Thyroid gland (tissue), 4 donors: Measurements from ENCODE around the gene GRAMD1B. TPM values are rescaled to one million over a fixed set of nuclear protein-coding genes. Genes with fewer than 3 reads are reported as not detected.

Experiments
- DNase-seq, 2 donors: peaks; one replicate each; pipeline ENCODE4 v3.0.0-alpha.2; 2019
- H3K27ac ChIP-seq, 3 donors: fragments of 200-600 bp; sonication (generic); 1 replicate in 2 of 3; 2 replicates in 1 of 3; pipeline ENCODE4 v1.5.1; 2016 to 2019; ENCODE audit warnings: mild to moderate bottlenecking in 1 of 3, moderate library complexity in 1 of 3
- H3K27me3 ChIP-seq: fragments of 200-600 bp; sonication (generic); one replicate; pipeline ENCODE4 v1.5.1; 2019
- H3K36me3 ChIP-seq, 2 donors: fragments of 200-600 bp; sonication (generic); one replicate each; pipeline ENCODE4 v1.5.1; 2016 to 2019
- H3K4me1 ChIP-seq, 2 donors: fragments of 200-600 bp; sonication (generic); one replicate each; pipeline ENCODE4 v1.5.1; 2017 to 2019
- H3K4me3 ChIP-seq, 3 donors: fragments of 200-600 bp; sonication (generic); replicated peaks in 1 of 3; 1 replicate in 2 of 3; 2 replicates in 1 of 3; pipeline ENCODE4 v1.5.1; 2016; ENCODE audit warnings: mild to moderate bottlenecking in 1 of 3
- H3K9me3 ChIP-seq: fragments of 200-600 bp; sonication (generic); one replicate; pipeline ENCODE4 v1.5.1; 2017
- CTCF ChIP-seq, 6 experiments: fragments of 200-600 bp in 3 of 6; fragments of 450-650 bp in 3 of 6; sonication (generic) in 3 of 6; IDR thresholded peaks; one replicate each; pipeline ENCODE4 v1.5.1; 2016 to 2019; ENCODE audit warnings: antibody characterized with exemption in 6 of 6, mild to moderate bottlenecking in 2 of 6, inconsistent platforms in 1 of 6, moderate library complexity in 1 of 6
- POLR2A ChIP-seq, 2 donors: fragments of 450-650 bp; IDR thresholded peaks; one replicate each; pipeline ENCODE4 v1.6.1; 2017; ENCODE audit warnings: antibody characterized with exemption in 2 of 2, mild to moderate bottlenecking in 2 of 2, moderate library complexity in 1 of 2
- WGBS, 2 donors: methylation state at CpG; one replicate each; pipeline ENCODE4 v1.1.5; 2017; 5-methylcytosine and 5-hydroxymethylcytosine counted together
- intact Hi-C: fragments of 100-400 bp; cut with DNase I; formaldehyde crosslinking; loops from one replicate; pipeline ENCODE4 v1.15.1; 2023
- total RNA-seq, 4 donors: library from RNA; depleted of rRNA; stranded (reverse); fragments of >200 nt; gene quantifications; one replicate each; pipeline ENCODE4 v1.2.3, GENCODE V29; 2016

Gene GRAMD1B
- total RNA-seq, 4 donors from 2014 or later = 7.0 to 22.7 (median 9.2) TPM

- Histone ChIP-seq H3K27me3 (no peaks in the 10 kb centered on the region), H3K36me3 (no peaks in the 10 kb centered on the region), H3K27ac (no peak overlapping the region), H3K9me3 (no peaks in the 10 kb centered on the region), H3K4me3 (no peak overlapping the region), H3K4me1 (peaks cover 7 to 18% of the 10 kb centered on the region in 2 donors)
- intact Hi-C loops = loop anchor here (5.0 kb wide), 1 partner anchor 63 kb away; no protein-coding TSS in a partner anchor
- no peak for DNase-seq
- 84 to 85% methylated on average over 7 of the region's 7 CpGs for WGBS, 2 donors
- no peak for TF ChIP-seq POLR2A (IDR thresholded peaks at IDR 0.05)
- TF ChIP-seq CTCF (IDR thresholded peaks at IDR 0.05) = no peak
Measured at GRCh38 chr11:123575441-123575840, 145.4 kb downstream of the GRAMD1B start.

- TF ChIP-seq CTCF (IDR thresholded peaks at IDR 0.05) (no peak), POLR2A (IDR thresholded peaks at IDR 0.05) (no peak)
- WGBS, 2 donors = 65 to 69% methylated on average over 3 of the region's 3 CpGs
- peaks cover 1 to 12% of the 10 kb centered on the region in 2 donors for H3K4me1 ChIP-seq
- no peaks in the 10 kb centered on the region for H3K27me3 ChIP-seq
- no peaks in the 10 kb centered on the region for H3K36me3 ChIP-seq
- H3K4me3 ChIP-seq = no peak overlapping the region
- intact Hi-C loops = loop anchor here (5.0 kb wide), 1 partner anchor 64 kb away; no protein-coding TSS in a partner anchor
- no peak for DNase-seq
- no peaks in the 10 kb centered on the region for H3K9me3 ChIP-seq
- H3K27ac ChIP-seq = no peak overlapping the region
Measured at GRCh38 chr11:123576082-123576481, 146.0 kb downstream of the GRAMD1B start.

DNA sequence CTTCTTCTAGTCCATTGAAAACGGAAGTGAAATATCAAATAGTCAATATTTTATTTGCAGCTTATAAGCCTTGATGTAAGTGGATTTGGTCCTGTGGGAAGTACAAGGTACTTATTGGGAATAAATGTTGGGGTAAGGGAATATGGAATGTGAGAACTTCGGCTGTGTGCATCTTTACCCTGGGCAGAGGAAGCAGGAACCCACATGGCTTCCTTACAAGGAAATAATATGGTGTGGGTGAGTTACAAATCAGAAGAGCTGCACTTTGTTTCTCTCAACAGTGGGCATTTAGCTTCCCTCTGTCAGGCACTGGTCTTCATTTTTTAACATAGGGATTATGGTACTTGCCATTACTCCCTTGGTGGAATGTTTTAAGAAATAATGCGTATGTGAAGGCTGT is 146.4 kb downstream of the GRAMD1B start:
- intact Hi-C loops = loop anchor here (5.0 kb wide), 1 partner anchor 64 kb away; no protein-coding TSS in a partner anchor
- no peak for DNase-seq

GRCh38 chr11:123577081-123577598 is 147.1 kb downstream of the GRAMD1B start:
- Histone ChIP-seq H3K9me3 (no peaks in the 10 kb centered on the region), H3K4me3 (no peak overlapping the region), H3K27ac (no peak overlapping the region), H3K4me1 (peaks cover 0 to 4% of the 10 kb centered on the region in 2 donors), H3K27me3 (no peaks in the 10 kb centered on the region), H3K36me3 (no peaks in the 10 kb centered on the region)
- intact Hi-C loops = loop anchor here (5.0 kb wide), 1 partner anchor 65 kb away; no protein-coding TSS in a partner anchor
- TF ChIP-seq CTCF (IDR thresholded peaks at IDR 0.05) = peak; percentile 86 to 94 (median 90)
- no peak for TF ChIP-seq POLR2A (IDR thresholded peaks at IDR 0.05)
- peak; percentile 73 to 74 for DNase-seq
- WGBS, 2 donors = 53 to 55% methylated on average over 37 of the region's 37 CpGs

More for the DNA sequence above, 146.4 kb downstream of the GRAMD1B start:
- H3K36me3 ChIP-seq = no peaks in the 10 kb centered on the region
- 53 to 54% methylated on average over 3 of the region's 3 CpGs for WGBS, 2 donors
- H3K9me3 ChIP-seq = no peaks in the 10 kb centered on the region
- no peak overlapping the region for H3K4me3 ChIP-seq
- H3K27ac ChIP-seq = no peak overlapping the region
- H3K4me1 ChIP-seq = peaks cover 0 to 8% of the 10 kb centered on the region in 2 donors
- no peak for TF ChIP-seq CTCF (IDR thresholded peaks at IDR 0.05)
- TF ChIP-seq POLR2A (IDR thresholded peaks at IDR 0.05) = no peak
- H3K27me3 ChIP-seq = no peaks in the 10 kb centered on the region

DNA sequence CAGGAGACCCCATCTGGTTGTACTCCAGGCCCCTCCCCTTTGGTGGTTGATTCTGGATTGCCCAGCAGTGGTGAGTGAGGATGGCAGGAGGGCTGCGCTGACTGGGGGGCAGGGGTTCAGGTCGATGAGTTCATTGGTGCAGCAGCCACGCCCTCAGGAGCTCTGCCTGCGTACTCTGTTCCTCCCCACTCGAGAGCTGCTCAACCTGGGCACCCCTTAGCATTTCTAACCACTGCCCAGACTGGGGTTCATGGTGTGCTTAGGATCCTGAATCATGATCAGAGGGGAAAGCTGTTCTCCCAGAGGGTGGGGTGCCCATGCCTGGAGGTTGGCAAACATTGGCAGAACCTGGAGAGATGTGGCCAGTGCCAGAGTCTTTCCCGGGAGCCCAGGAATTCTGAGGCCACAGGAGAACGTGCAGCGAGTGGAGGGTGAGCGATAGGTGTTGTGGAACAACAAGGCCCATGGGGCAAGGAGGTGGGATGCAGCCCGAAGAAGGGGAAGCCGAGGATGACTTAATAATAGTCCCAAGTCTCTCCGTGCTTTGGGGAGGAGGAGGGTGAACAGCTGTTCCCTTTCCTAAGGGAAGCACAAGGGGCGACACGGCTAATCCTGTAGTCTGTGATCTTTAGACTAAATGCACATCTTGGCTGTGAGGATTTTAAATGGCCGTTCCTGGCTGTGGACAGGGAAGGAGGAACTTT is 148.9 kb downstream of the GRAMD1B start:
- no peak overlapping the region for H3K27ac ChIP-seq
- H3K27me3 ChIP-seq = no peaks in the 10 kb centered on the region
- peaks cover 0 to 4% of the 10 kb centered on the region in 2 donors for H3K4me1 ChIP-seq
- no peaks in the 10 kb centered on the region for H3K9me3 ChIP-seq
- H3K4me3 ChIP-seq = no peak overlapping the region
- intact Hi-C loops = loop anchor here (5.0 kb wide), 1 partner anchor 67 kb away; no protein-coding TSS in a partner anchor
- 88 to 89% methylated on average over 11 to 15 of the region's 15 CpGs for WGBS, 2 donors
- DNase-seq = no peak
- TF ChIP-seq POLR2A (IDR thresholded peaks at IDR 0.05) = no peak
- TF ChIP-seq CTCF (IDR thresholded peaks at IDR 0.05) = no peak
- no peaks in the 10 kb centered on the region for H3K36me3 ChIP-seq
